K562 (cell line): ENCODE data around the gene ORMDL3. TPM values are rescaled to one million over a fixed set of nuclear protein-coding genes. Genes with fewer than 3 reads are reported as not detected.

ENCODE experiments used
- ATAC-seq: fragments of 200-7000 bp; cut with Tn5 transposase; 3 replicates; pipeline ENCODE4 v1.9.1; 2020; ENCODE audit warnings: moderate library complexity
- BruUV-seq: library from RNA; stranded (reverse); fragments of 400-500 nt; replicated peaks from 2 replicates; lab custom pipeline; 2021; lab: Mats Ljungman, UMichigan
- CTCF ChIA-PET: fragments of 300-600 bp; formaldehyde crosslinking; extraction: SDS; loops from one replicate; lab custom pipeline; 2021; ENCODE audit warnings: low intra/inter-chr PET ratio; lab: Yijun Ruan, JAX
- POLR2A ChIA-PET: fragments of 300-600, 350-650 bp; sonication (Branson Sonifier 250); formaldehyde crosslinking; extraction: SDS; loops from one replicate; lab custom pipeline; 2021; ENCODE audit warnings: antibody characterized with exemption, inconsistent platforms; lab: Yijun Ruan, JAX
- DNase-seq, 4 experiments: peaks; one replicate each; pipeline versions ENCODE4 v3.0.0 to v3.0.0-alpha.2; 2011 to 2018; ENCODE audit warnings: low spot score in 3 of 4, mixed read lengths in 3 of 4; ENCODE audit errors: extremely low read depth in 1 of 4
- FAIRE-seq: peaks from 2 replicates; lab custom pipeline; 2011; peaks lifted over from hg19 to GRCh38; lab: Jason Lieb, UNC
- H2AFZ ChIP-seq: 2 replicates; pipeline ENCODE4 v1.6.0; 2011; ENCODE audit warnings: low read depth, low read length, control low read depth, inconsistent platforms
- H3K27ac ChIP-seq: fragments of 200-600 bp; 3 replicates; pipeline ENCODE4 v1.8.0; 2011; ENCODE audit warnings: low read depth, mild to moderate bottlenecking, control low read depth, inconsistent platforms, low read length, moderate library complexity, mixed read lengths; ENCODE audit errors: extremely low read depth
- H3K27me3 ChIP-seq, 2 experiments: fragments of 300-600 bp in 1 of 2; 2 replicates in 1 of 2; 3 replicates in 1 of 2; pipeline versions ENCODE4 v1.6.0 to v1.8.0; 2011; ENCODE audit warnings: inconsistent platforms in 2 of 2, low read length in 2 of 2, mild to moderate bottlenecking in 1 of 2, mixed read lengths in 1 of 2, moderate library complexity in 1 of 2; ENCODE audit not compliant: control insufficient read depth in 2 of 2, insufficient read depth in 2 of 2
- H3K36me3 ChIP-seq: fragments of 300-600 bp; 3 replicates; pipeline ENCODE4 v1.8.0; 2011; ENCODE audit warnings: mild to moderate bottlenecking, low read length, inconsistent platforms; ENCODE audit not compliant: control insufficient read depth, insufficient read depth
- H3K4me1 ChIP-seq, 2 experiments: fragments of 200-600 bp in 1 of 2; replicated peaks in 1 of 2; 2 replicates in 1 of 2; 3 replicates in 1 of 2; pipeline versions ENCODE4 v1.5.1 to v1.8.0; 2011; ENCODE audit warnings: inconsistent platforms in 2 of 2, low read length in 2 of 2, mild to moderate bottlenecking in 1 of 2, mixed read lengths in 1 of 2, moderate library complexity in 1 of 2; ENCODE audit not compliant: control insufficient read depth in 2 of 2, insufficient read depth in 2 of 2
- H3K4me2 ChIP-seq: 2 replicates; pipeline ENCODE4 v1.6.1; 2011; ENCODE audit warnings: low read length, control low read depth, inconsistent platforms, mixed read lengths; ENCODE audit not compliant: insufficient read depth
- H3K4me3 ChIP-seq: fragments of 200-600 bp; sonication (generic), shearing (Covaris generic); 2 replicates; pipeline ENCODE4 v1.5.1; 2016; ENCODE audit warnings: control low read depth, inconsistent platforms
- H3K79me2 ChIP-seq: fragments of 200-600 bp; 3 replicates; pipeline ENCODE4 v1.8.0; 2011; ENCODE audit warnings: low read length, inconsistent platforms; ENCODE audit not compliant: control insufficient read depth, insufficient read depth
- H3K9ac ChIP-seq, 2 experiments: 2 replicates each; pipeline versions ENCODE4 v1.6.0 to v1.6.1; 2011; ENCODE audit warnings: low read depth in 2 of 2, low read length in 2 of 2, control low read depth in 1 of 2, inconsistent platforms in 1 of 2, mild to moderate bottlenecking in 1 of 2, mixed read lengths in 1 of 2; ENCODE audit not compliant: insufficient read depth in 1 of 2
- H3K9me1 ChIP-seq: one replicate; pipeline ENCODE4 v1.6.0; 2011; ENCODE audit warnings: inconsistent platforms, mild to moderate bottlenecking, low read length, moderate library complexity; ENCODE audit not compliant: control insufficient read depth, insufficient read depth
- H3K9me3 ChIP-seq: replicated peaks from 2 replicates; pipeline ENCODE4 v1.5.1; 2011; ENCODE audit warnings: low read depth, low read length, inconsistent platforms; ENCODE audit not compliant: control insufficient read depth, insufficient read depth
- H4K20me1 ChIP-seq: replicated peaks from 2 replicates; pipeline ENCODE4 v1.6.1; 2011; ENCODE audit warnings: low read length, inconsistent platforms, mixed read lengths; ENCODE audit not compliant: control insufficient read depth, insufficient read depth
- FUS ChIP-seq: fragments of 200-400 bp; formaldehyde crosslinking; optimal IDR thresholded peaks from 2 replicates; pipeline ENCODE3; 2017; ENCODE audit warnings: low read depth, low read length
- HOXB6 ChIP-seq: fragments of 250-450 bp; sonication (Bioruptor Pico); IDR thresholded peaks from 2 replicates; pipeline ENCODE4 v1.5.1; 2022; ENCODE audit warnings: mild to moderate bottlenecking, borderline replicate concordance
- MAZ ChIP-seq, 2 experiments: fragments of 450-650 bp in 1 of 2; sonication (generic) in 1 of 2; formaldehyde crosslinking; IDR thresholded peaks in 1 of 2; conservative IDR thresholded peaks in 1 of 2; 2 replicates each; pipeline versions ENCODE4 v1.4.0 to v1.5.0; 2020; ENCODE audit warnings: mild to moderate bottlenecking in 1 of 2, missing genetic modification reagents in 1 of 2
- ZFP1 ChIP-seq: fragments of 450-650 bp; formaldehyde crosslinking; IDR thresholded peaks from 2 replicates; pipeline ENCODE4 v1.4.0; 2020; ENCODE audit warnings: mild to moderate bottlenecking, mixed read lengths
- ZNF143 ChIP-seq: sonication (generic); formaldehyde crosslinking; IDR thresholded peaks from 2 replicates; pipeline ENCODE4 v1.9.0; 2022; ENCODE audit warnings: mild to moderate bottlenecking, missing genetic modification reagents
- ZNF311 ChIP-seq: fragments of 250-450 bp; sonication (Bioruptor Pico); IDR thresholded peaks from 2 replicates; pipeline ENCODE4 v1.4.0; 2020; ENCODE audit warnings: mild to moderate bottlenecking, moderate library complexity
- ZNF644 ChIP-seq: fragments of 200-800 bp; sonication (Bioruptor generic); IDR thresholded peaks from 2 replicates; pipeline ENCODE4 v1.6.1; 2016; ENCODE audit warnings: low read depth, missing genetic modification characterization, missing compliant biosample characterization
- ZNF77 ChIP-seq: fragments of 250-450 bp; sonication (Bioruptor Pico); IDR thresholded peaks from 2 replicates; pipeline ENCODE4 v1.5.0; 2020
- WGBS: fragments of 100-300 bp; shearing (Covaris generic); methylation state at CpG from one replicate; pipeline ENCODE4 v1.1.6; 2016; ENCODE audit warnings: low coverage, mixed read lengths; ENCODE audit not compliant: insufficient coverage; ENCODE audit errors: missing lambda C conversion rate; 5-methylcytosine and 5-hydroxymethylcytosine counted together
- in situ Hi-C: fragments of 300-500 bp; cut with MboI; formaldehyde crosslinking; loops from 4 replicates; pipeline ENCODE4 v1.15.0; 2018; ENCODE audit warnings: inconsistent platforms, mixed read lengths
- intact Hi-C: fragments of 100-400 bp; cut with micrococcal nuclease; formaldehyde crosslinking; loops from 2 replicates; pipeline ENCODE4 v1.14.2; 2022
- polyA plus RNA-seq, 8 experiments: library from polyadenylated mRNA; depleted of rRNA in 4 of 8; stranded (reverse) in 5 of 8; unstranded in 3 of 8; fragments of >200 nt; fragmentation: Nextera tagmentation in 2 of 8; fragmentation: Illumina TruSeq in 1 of 8; extraction: Ambion mirVana in 2 of 8; extraction: Trizol in 1 of 8; gene quantifications; 2 replicates each; pipeline versions ENCODE4 v1.2.1 to v1.2.3, GENCODE V29; 2011 to 2014; ENCODE audit warnings: inconsistent platforms in 1 of 8, missing spikeins in 1 of 8
- total RNA-seq, 7 experiments: library from RNA; depleted of rRNA in 6 of 7; stranded (reverse); fragments of >200 nt in 6 of 7; fragmentation: Illumina TruSeq in 2 of 7; extraction: Trizol in 2 of 7; gene quantifications; 2 replicates each; pipeline versions ENCODE4 v1.2.1 to v1.2.3, GENCODE V29; 2011 to 2021; ENCODE audit warnings: low replicate concordance in 1 of 7
- TF ChIP-seq, protein P1 (sequence below), 2 experiments: fragments of 250-450 bp in 1 of 2; fragments of 450-650 bp in 1 of 2; sonication (Bioruptor Pico) in 1 of 2; IDR thresholded peaks; 2 replicates each; pipeline versions ENCODE4 v1.6.1 to v1.8.0; 2016 to 2021; ENCODE audit warnings: mild to moderate bottlenecking in 2 of 2, moderate library complexity in 2 of 2, missing compliant biosample characterization in 1 of 2, missing genetic modification characterization in 1 of 2

The ORMDL3 gene
- total and polyA plus RNA-seq, 9 of the 15 experiments (the other 6 are each of a cell fraction or from before 2014, with no cell fraction given): 2.7 to 57.4 (median 27.1) TPM

DNA sequence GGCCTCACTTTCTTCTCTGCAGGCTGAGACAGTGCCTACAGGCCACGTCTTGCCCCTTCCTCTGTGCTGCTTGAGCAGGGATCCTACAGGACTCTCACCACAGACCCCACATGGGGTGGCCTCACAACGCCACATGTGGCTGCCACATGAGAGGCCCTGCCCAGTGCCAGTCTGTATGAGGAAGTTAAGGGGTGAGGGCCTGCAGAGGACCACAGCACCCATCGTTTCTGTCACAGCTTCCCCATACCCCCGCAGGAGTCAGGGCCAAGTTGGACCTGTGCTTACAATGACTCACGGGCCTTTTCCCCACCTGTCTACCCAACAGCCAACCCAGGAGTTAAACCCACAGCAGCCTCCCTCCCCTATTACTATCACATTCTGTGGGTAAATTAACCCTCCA, 6.1 kb downstream of the ORMDL3 start:
- in situ Hi-C loops: no loop called here
- 0 out of 2 replicates have a peak, but pooled peaks cover 9% of the 10 kb centered on the region for H4K20me1 ChIP-seq
- DNase-seq: no peak
- H3K4me2 ChIP-seq: no peak overlapping the region
- H3K4me3 ChIP-seq: no peak overlapping the region
- TSS peak; percentile 71 for BruUV-seq
- H3K9ac ChIP-seq: no peak overlapping the region
- no peaks in the 10 kb centered on the region for H3K27me3 ChIP-seq
- 82% methylated on average over 5 of the region's 5 CpGs for WGBS
- CTCF ChIA-PET: no interaction called here
- ATAC-seq: no peak
- H3K9me1 ChIP-seq: peaks cover 13% of the 10 kb centered on the region
- intact Hi-C loops: no loop called here
- H3K9me3 ChIP-seq: no peaks in the 10 kb centered on the region
- no peak overlapping the region for H2AFZ ChIP-seq
- no peak overlapping the region; the same call in 2 of the 3 replicates for H3K27ac ChIP-seq
- TF ChIP-seq ZFP1 (CRISPR knock-in tag): no peak
- TF ChIP-seq FUS: no peak
- no peak for TF ChIP-seq HOXB6 (CRISPR knock-in tag)
- no peak for TF ChIP-seq ZNF143 (CRISPR knock-in tag)
- TF ChIP-seq, protein P1, sequence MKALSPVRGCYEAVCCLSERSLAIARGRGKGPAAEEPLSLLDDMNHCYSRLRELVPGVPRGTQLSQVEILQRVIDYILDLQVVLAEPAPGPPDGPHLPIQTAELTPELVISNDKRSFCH (CRISPR knock-in tag; IDR thresholded peaks at IDR 0.05): no peak
- TF ChIP-seq, protein P1 (tag; IDR thresholded peaks at IDR 0.05): no peak
- TF ChIP-seq ZNF77 (CRISPR knock-in tag): no peak
- no peak for TF ChIP-seq ZNF311 (CRISPR knock-in tag)
- TF ChIP-seq MAZ (CRISPR knock-in tag; conservative IDR thresholded peaks at IDR 0.05 in 1 of 2, IDR thresholded peaks at IDR 0.05 in 1 of 2): no peak
- TF ChIP-seq ZNF644 (tag): no peak
- H3K36me3 ChIP-seq: peaks cover 45% of the 10 kb centered on the region; the same call in 2 of the 3 replicates
- peaks cover 24% of the 10 kb centered on the region for H3K79me2 ChIP-seq
- POLR2A ChIA-PET: interaction anchor here (0.6 kb wide), 1 partner anchor 716 kb away, joined by 4 read pairs; no protein-coding TSS in a partner anchor
- peaks cover 14 to 30% of the 10 kb centered on the region in 2 experiments; a peak in 4 of 5 replicates for H3K4me1 ChIP-seq
- FAIRE-seq: no peak
